Pulmonary artery endothelial cell (primary cell): Measurements from ENCODE around the gene GRIK2. TPM values are rescaled to one million over a fixed set of nuclear protein-coding genes. Genes with fewer than 3 reads are reported as not detected.

Source experiments
- DNase-seq: peaks from one replicate; pipeline ENCODE4 v3.0.0-alpha.2; 2011; ENCODE audit warnings: low read depth, low spot score
- total RNA-seq: library from RNA; depleted of rRNA; stranded (reverse); fragments of >200 nt; gene quantifications from 2 replicates; pipeline ENCODE4 v1.2.3, GENCODE V29; 2014

GRIK2 gene
- total RNA-seq, 1 donor from 2014 or later, result not detected

GRCh38 chr6:101454106-101454676 lies 60.7 kb downstream of the GRIK2 start:
- no peak for DNase-seq

DNA sequence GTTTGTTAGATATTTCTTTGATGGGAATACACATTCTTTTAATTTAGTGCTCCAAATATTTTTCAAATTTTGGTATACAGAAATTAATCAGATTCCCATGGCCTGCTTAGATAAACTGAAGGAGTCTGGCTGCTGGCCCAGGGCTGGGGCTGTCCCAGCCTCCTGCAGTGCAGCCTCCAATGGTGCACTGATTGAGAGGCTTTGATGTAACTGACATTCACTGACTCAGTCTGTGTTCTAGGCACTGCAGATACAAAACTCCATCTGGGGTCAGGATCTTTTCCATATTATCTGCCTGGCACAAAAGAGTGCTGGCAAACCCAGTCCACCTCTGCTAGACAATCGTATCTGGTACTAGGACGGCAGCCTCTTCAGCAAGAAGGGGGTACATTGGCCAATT lies 64.8 kb downstream of the GRIK2 start:
- no peak for DNase-seq

DNA sequence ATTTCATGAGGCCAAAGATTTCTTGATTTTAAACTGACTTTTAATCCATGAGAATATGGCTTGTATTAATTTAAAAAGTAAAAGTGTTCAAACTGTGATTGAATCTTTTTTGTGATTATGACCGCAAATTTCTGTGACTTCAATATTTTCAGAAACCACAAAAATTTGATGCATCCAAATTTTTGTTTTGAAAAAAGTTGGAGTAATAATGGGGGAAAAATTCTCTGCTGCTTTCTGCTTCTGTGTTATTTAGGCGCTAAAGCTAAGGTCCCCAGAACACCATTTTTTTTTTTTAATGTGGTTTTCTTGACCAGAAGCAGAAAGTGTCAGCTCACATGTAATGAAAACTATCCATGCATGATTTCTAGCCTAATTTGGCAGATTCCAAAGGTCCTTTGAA lies 65.3 kb downstream of the GRIK2 start:
- DNase-seq, result no peak

DNA sequence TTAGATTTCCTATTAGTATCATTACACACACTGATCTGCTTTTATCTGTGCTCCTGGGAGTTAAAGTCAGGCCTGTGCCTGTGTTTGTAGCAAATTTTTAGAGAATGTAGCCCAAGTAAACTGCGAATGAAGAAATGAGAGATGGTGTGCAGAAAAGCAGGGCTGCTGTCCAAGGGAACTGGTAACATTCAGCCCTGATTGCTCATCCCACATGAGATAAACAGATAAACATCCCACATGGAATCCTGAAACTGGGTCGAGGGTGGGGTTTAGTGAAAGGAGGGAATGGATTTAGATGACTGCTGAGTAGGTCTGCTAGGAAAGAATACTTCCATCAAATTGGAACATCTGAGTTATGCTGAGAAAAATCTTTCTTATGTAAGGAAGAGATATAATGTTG lies 69.1 kb downstream of the GRIK2 start:
- DNase-seq, result no peak

DNA sequence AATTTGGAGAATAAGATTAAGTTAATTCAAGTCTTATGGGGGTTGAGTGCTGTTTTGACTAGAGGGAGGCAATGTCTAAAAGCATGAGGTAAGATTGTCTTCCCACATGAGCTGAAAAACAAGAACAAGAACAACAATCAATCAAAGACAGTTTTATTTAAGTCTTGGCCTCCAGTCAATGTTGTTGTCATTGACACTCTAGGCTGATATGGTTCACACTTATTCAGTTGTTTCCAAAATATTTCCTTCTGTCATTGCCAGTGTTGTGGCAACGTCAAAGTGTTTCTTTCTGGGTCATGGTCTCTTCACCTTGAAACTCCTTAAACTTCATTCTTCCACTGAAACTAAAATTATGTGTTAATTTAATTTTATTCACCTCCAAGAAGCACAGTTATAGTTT lies 72.4 kb downstream of the GRIK2 start:
- DNase-seq, result no peak

DNA sequence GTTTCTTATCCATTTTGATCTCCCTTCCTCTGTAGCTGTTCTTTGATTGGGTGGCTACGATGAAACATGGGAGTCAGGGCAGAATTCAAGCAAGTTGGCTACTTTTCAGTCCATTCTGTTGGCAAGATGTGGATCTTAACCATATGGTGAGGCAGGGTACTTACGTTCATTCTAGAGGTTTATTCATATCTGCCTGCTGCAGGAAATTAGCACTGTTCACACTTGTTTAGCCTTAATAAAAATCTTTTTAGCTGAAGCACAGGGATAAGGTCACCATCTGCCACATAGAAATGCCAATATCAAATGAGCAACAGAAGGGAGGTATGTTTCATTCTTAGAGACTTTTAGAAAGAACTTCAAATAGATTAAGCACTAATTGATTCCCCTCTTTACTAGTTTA lies 83.9 kb downstream of the GRIK2 start:
- no peak for DNase-seq

GRCh38 chr6:101478891-101479290 lies 85.4 kb downstream of the GRIK2 start:
- no peak for DNase-seq

GRCh38 chr6:101482606-101483005 lies 89.1 kb downstream of the GRIK2 start:
- no peak for DNase-seq

- no peak for DNase-seq
These were observed 91.3 kb downstream of the GRIK2 start for GRCh38 chr6:101484781-101485180.

- no peak for DNase-seq
These were observed 92.6 kb downstream of the GRIK2 start for GRCh38 chr6:101486124-101486523.

- no peak for DNase-seq
These were observed 93.2 kb downstream of the GRIK2 start for GRCh38 chr6:101486726-101487125.

DNA sequence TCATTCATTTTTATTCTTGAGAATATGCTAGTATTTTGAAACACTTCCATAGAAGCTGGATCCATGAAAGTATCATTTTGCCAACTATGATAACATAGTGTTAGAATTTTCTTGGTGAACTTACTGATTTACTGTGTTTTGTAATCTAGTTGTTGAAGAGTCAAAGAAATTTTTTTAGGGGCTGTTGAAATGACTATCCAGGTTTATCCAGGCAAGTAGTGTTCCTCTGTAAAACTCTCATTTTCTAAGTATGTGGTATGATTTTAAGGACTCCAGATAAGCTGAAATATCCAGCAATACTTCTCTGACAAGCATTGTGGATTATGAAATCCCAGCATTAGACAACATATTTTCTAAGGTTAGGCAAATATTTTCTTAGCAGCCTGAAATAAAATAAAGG lies 95.9 kb downstream of the GRIK2 start:
- DNase-seq, result no peak

- DNase-seq, result no peak
These were observed 97.3 kb downstream of the GRIK2 start for GRCh38 chr6:101490857-101491256.

DNA sequence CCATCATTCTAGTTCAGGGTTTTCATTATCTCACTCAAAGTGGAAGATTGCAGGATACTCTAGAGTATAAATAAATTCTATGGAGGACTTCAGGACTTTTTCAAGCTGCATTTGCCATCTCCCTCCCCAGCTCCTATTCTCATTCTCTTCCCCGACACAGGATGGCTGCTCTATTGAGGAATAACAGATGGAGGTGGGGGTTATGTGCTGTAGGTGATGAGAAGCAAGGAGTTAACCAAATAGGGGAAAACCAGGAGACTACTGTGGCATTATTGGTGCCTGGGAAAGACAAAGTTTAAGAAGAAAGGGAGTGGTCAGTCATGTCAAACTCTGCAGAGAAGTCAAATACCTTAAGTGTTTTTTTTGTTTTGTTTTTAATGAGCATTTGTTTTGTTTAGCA lies 109.3 kb downstream of the GRIK2 start:
- no peak for DNase-seq

DNA sequence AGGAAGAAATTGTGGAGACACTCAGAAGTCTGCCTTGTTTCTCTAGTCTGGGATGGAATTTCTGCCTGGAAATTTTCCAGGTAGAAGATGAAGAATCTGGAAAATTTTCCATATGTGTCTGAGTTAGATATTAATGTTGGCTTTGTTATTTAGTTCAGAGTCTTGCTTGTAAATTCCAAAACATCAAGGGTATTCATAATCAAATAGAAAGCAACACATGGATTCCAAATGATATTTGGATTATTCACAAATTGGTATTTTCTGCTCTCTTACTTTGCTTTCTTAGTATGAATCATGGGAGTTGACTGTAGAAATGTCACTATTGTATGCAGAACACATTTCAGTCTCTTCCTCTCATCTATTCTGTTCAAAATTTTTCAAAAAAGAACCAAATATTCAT lies 116.0 kb downstream of the GRIK2 start:
- no peak for DNase-seq

GRCh38 chr6:101513181-101513580 lies 119.7 kb downstream of the GRIK2 start:
- no peak for DNase-seq

GRCh38 chr6:101516578-101516977 lies 123.1 kb downstream of the GRIK2 start:
- DNase-seq, result no peak

GRCh38 chr6:101517632-101518031 lies 124.1 kb downstream of the GRIK2 start:
- DNase-seq, result no peak

GRCh38 chr6:101522254-101522653 lies 128.7 kb downstream of the GRIK2 start:
- no peak for DNase-seq

GRCh38 chr6:101527467-101527866 lies 134.0 kb downstream of the GRIK2 start:
- no peak for DNase-seq

GRCh38 chr6:101528801-101529200 lies 135.3 kb downstream of the GRIK2 start:
- DNase-seq, result no peak

- no peak for DNase-seq
These were observed 138.0 kb downstream of the GRIK2 start for GRCh38 chr6:101531538-101531937.

- no peak for DNase-seq
These were observed 140.9 kb downstream of the GRIK2 start for GRCh38 chr6:101534386-101534785.

DNA sequence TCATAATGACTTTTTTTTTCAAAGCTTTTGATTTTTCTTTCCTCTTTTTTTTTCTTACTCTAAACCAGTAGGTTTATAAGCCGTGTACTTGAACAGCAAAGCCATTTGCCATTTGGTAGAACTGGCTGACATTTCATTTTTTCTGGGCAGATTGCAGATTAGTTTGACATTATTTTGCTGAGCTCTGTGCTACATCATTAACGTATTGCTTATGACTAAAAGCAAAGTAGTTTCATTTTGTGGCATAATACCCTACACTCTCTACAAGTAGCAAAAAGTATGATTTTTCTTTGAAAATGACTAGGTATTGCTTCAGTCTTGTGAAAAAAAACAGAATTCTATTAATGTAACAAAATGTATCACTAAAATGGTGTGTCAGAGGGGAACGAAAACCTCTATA lies 141.3 kb downstream of the GRIK2 start:
- DNase-seq, result no peak
